Adipocyte (in vitro differentiated cells): Measurements from ENCODE around the gene KCNK5.

Experiments used
- DNase-seq: peaks from one replicate; pipeline ENCODE4 v3.0.0-alpha.2; 2015; ENCODE audit warnings: low read depth
- H3K27me3 ChIP-seq: replicated peaks from 2 replicates; pipeline ENCODE4 v1.7.0; 2013; ENCODE audit warnings: mild to moderate bottlenecking, low read length, moderate library complexity; ENCODE audit not compliant: control insufficient read depth, insufficient read depth
- H3K36me3 ChIP-seq: 2 replicates; pipeline ENCODE4 v1.7.0; 2013; ENCODE audit warnings: low read length, mild to moderate bottlenecking, moderate library complexity; ENCODE audit not compliant: control insufficient read depth, insufficient read depth, severe bottlenecking
- H3K4me1 ChIP-seq: 2 replicates; pipeline ENCODE4 v1.7.0; 2013; ENCODE audit warnings: mild to moderate bottlenecking, low read length, moderate library complexity; ENCODE audit not compliant: control insufficient read depth, insufficient read depth
- H3K4me3 ChIP-seq: 2 replicates; pipeline ENCODE4 v1.7.0; 2013; ENCODE audit warnings: mild to moderate bottlenecking, low read length, moderate library complexity
- H3K9ac ChIP-seq: 2 replicates; pipeline ENCODE4 v1.7.0; 2013; ENCODE audit warnings: mild to moderate bottlenecking, low read length, moderate library complexity
- H3K9me3 ChIP-seq: 2 replicates; pipeline ENCODE4 v1.7.0; 2013; ENCODE audit warnings: mild to moderate bottlenecking, low read length, moderate library complexity; ENCODE audit not compliant: control insufficient read depth

The KCNK5 gene

GRCh38 chr6:39225543-39225942, 3.7 kb downstream of the KCNK5 start:
- Histone ChIP-seq H3K9me3 (peaks cover 4% of the 10 kb centered on the region), H3K4me3 (no peak overlapping the region)

GRCh38 chr6:39224523-39225182, 4.6 kb downstream of the KCNK5 start:
- H3K9ac ChIP-seq = no peak overlapping the region
- H3K36me3 ChIP-seq = no peaks in the 10 kb centered on the region
- peaks cover 33% of the 10 kb centered on the region for H3K4me1 ChIP-seq
- no peak overlapping the region for H3K4me3 ChIP-seq
- peaks cover 5% of the 10 kb centered on the region for H3K27me3 ChIP-seq
- no peak for DNase-seq
- peaks cover 4% of the 10 kb centered on the region for H3K9me3 ChIP-seq

More at GRCh38 chr6:39225543-39225942, 3.7 kb downstream of the KCNK5 start:
- DNase-seq = no peak
- Histone ChIP-seq H3K9ac (no peak overlapping the region), H3K27me3 (peaks cover 5% of the 10 kb centered on the region), H3K36me3 (no peaks in the 10 kb centered on the region), H3K4me1 (peaks cover 36% of the 10 kb centered on the region)

GRCh38 chr6:39224011-39224410, 5.3 kb downstream of the KCNK5 start:
- DNase-seq = no peak
- no peak overlapping the region for H3K9ac ChIP-seq
- H3K27me3 ChIP-seq = peaks cover 5% of the 10 kb centered on the region
- H3K9me3 ChIP-seq = peaks cover 4% of the 10 kb centered on the region
- H3K4me1 ChIP-seq = peaks cover 29% of the 10 kb centered on the region
- no peak overlapping the region for H3K4me3 ChIP-seq
- no peaks in the 10 kb centered on the region for H3K36me3 ChIP-seq

- peaks cover 24% of the 10 kb centered on the region for H3K4me1 ChIP-seq
- H3K9me3 ChIP-seq = peaks cover 4% of the 10 kb centered on the region
- H3K9ac ChIP-seq = no peak overlapping the region
- H3K27me3 ChIP-seq = peaks cover under 1% of the 10 kb centered on the region
- H3K4me3 ChIP-seq = no peak overlapping the region
- DNase-seq = no peak
- H3K36me3 ChIP-seq = no peaks in the 10 kb centered on the region
Measured at GRCh38 chr6:39223555-39223954, 5.7 kb downstream of the KCNK5 start.

- DNase-seq = no peak
- no peaks in the 10 kb centered on the region for H3K36me3 ChIP-seq
- H3K27me3 ChIP-seq = no peaks in the 10 kb centered on the region
- no peak overlapping the region for H3K9ac ChIP-seq
- H3K4me1 ChIP-seq = peaks cover 20% of the 10 kb centered on the region
- H3K9me3 ChIP-seq = peaks cover 4% of the 10 kb centered on the region
- no peak overlapping the region for H3K4me3 ChIP-seq
Measured at GRCh38 chr6:39223061-39223460, 6.2 kb downstream of the KCNK5 start.

- no peak for DNase-seq
- peaks cover 4% of the 10 kb centered on the region for H3K9me3 ChIP-seq
Measured at GRCh38 chr6:39221779-39222641, 7.3 kb downstream of the KCNK5 start.

GRCh38 chr6:39221115-39221514, 8.2 kb downstream of the KCNK5 start:
- DNase-seq = no peak

More at GRCh38 chr6:39221779-39222641, 7.3 kb downstream of the KCNK5 start:
- H3K9ac ChIP-seq = no peak overlapping the region
- H3K27me3 ChIP-seq = no peaks in the 10 kb centered on the region
- no peaks in the 10 kb centered on the region for H3K36me3 ChIP-seq
- no peak overlapping the region for H3K4me3 ChIP-seq
- H3K4me1 ChIP-seq = peaks cover 20% of the 10 kb centered on the region

GRCh38 chr6:39218868-39219567, 10.3 kb downstream of the KCNK5 start:
- Histone ChIP-seq H3K4me1 (peaks cover 2% of the 10 kb centered on the region), H3K9me3 (peaks cover 4% of the 10 kb centered on the region)
- DNase-seq = peak; percentile 1

More at GRCh38 chr6:39221115-39221514, 8.2 kb downstream of the KCNK5 start:
- no peaks in the 10 kb centered on the region for H3K36me3 ChIP-seq
- peaks cover 4% of the 10 kb centered on the region for H3K9me3 ChIP-seq
- no peak overlapping the region for H3K9ac ChIP-seq
- no peaks in the 10 kb centered on the region for H3K27me3 ChIP-seq
- H3K4me3 ChIP-seq = no peak overlapping the region
- H3K4me1 ChIP-seq = peaks cover 18% of the 10 kb centered on the region

GRCh38 chr6:39217177-39217864, 12.0 kb downstream of the KCNK5 start:
- Histone ChIP-seq H3K9ac (no peak overlapping the region), H3K4me1 (no peaks in the 10 kb centered on the region), H3K27me3 (no peaks in the 10 kb centered on the region), H3K4me3 (no peak overlapping the region), H3K9me3 (peaks cover under 1% of the 10 kb centered on the region), H3K36me3 (no peaks in the 10 kb centered on the region)
- DNase-seq = no peak

More at GRCh38 chr6:39218868-39219567, 10.3 kb downstream of the KCNK5 start:
- no peak overlapping the region for H3K4me3 ChIP-seq
- H3K27me3 ChIP-seq = no peaks in the 10 kb centered on the region
- H3K9ac ChIP-seq = no peak overlapping the region
- H3K36me3 ChIP-seq = no peaks in the 10 kb centered on the region

GRCh38 chr6:39215640-39216158, 13.6 kb downstream of the KCNK5 start:
- Histone ChIP-seq H3K4me1 (no peaks in the 10 kb centered on the region), H3K36me3 (no peaks in the 10 kb centered on the region), H3K9me3 (no peaks in the 10 kb centered on the region), H3K27me3 (no peaks in the 10 kb centered on the region), H3K4me3 (no peak overlapping the region), H3K9ac (no peak overlapping the region)
- DNase-seq = no peak
